ENCODE results near the gene PACSIN3. TPM values are rescaled to one million over a fixed set of nuclear protein-coding genes. Genes with fewer than 3 reads are reported as not detected.
A peak's percentile ranks its signal among the peaks of the same experiment; 100 is the strongest.

The PACSIN3 gene
- total and polyA plus RNA-seq, 2 of the 13 experiments (the other 11 are each of a cell fraction or from before 2014, with no cell fraction given) = 47.9 to 93.3 TPM

DNA sequence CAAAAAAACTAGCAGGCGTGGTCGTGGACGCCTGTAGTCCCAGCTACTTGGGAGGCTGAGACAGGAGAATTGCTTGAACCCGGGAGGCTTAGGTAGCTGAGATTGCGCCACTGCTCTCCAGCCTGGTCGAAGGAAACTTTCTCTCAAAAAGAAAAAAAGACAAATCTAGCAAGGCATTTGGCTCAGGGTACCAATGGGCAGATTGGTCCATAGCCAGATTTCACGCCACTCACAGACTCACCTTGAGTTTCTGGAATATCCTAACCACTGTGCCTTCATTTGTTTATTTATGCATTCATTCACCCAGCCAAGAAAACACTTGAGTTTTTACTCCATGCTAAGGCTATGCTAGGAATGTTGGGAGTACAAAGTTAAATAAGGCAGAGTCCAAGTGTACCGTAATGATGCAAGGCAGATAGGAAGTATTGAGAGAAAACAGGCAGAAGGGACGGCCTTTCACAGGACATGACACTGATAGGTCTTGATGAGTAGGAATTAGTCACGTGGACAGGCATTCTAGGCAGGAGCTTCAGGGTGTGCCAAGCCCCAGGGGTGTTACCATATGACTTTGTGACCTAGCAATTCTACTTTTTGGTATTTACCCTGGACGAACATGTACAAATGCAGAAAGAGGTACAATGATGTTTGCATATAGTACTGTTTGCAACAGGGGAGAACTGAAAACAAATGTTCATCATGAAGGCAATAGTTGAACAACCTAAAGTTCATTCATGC is 3.0 kb upstream of the PACSIN3 start (continued):
- TF ChIP-seq, protein P1, sequence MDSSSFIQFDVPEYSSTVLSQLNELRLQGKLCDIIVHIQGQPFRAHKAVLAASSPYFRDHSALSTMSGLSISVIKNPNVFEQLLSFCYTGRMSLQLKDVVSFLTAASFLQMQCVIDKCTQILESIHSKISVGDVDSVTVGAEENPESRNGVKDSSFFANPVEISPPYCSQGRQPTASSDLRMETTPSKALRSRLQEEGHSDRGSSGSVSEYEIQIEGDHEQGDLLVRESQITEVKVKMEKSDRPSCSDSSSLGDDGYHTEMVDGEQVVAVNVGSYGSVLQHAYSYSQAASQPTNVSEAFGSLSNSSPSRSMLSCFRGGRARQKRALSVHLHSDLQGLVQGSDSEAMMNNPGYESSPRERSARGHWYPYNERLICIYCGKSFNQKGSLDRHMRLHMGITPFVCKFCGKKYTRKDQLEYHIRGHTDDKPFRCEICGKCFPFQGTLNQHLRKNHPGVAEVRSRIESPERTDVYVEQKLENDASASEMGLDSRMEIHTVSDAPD (CRISPR knock-in tag; IDR thresholded peaks at IDR 0.05) = 0 out of 2 replicates have a peak, but pooled peaks have one; percentile 66
- TF ChIP-seq, protein P2, sequence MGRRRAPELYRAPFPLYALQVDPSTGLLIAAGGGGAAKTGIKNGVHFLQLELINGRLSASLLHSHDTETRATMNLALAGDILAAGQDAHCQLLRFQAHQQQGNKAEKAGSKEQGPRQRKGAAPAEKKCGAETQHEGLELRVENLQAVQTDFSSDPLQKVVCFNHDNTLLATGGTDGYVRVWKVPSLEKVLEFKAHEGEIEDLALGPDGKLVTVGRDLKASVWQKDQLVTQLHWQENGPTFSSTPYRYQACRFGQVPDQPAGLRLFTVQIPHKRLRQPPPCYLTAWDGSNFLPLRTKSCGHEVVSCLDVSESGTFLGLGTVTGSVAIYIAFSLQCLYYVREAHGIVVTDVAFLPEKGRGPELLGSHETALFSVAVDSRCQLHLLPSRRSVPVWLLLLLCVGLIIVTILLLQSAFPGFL (CRISPR knock-in tag; IDR thresholded peaks at IDR 0.05) = no peak
- no peak for TF ChIP-seq SCMH1 (CRISPR knock-in tag; IDR thresholded peaks at IDR 0.05; ENCODE audit: borderline replicate concordance)
- TF ChIP-seq, protein P3, sequence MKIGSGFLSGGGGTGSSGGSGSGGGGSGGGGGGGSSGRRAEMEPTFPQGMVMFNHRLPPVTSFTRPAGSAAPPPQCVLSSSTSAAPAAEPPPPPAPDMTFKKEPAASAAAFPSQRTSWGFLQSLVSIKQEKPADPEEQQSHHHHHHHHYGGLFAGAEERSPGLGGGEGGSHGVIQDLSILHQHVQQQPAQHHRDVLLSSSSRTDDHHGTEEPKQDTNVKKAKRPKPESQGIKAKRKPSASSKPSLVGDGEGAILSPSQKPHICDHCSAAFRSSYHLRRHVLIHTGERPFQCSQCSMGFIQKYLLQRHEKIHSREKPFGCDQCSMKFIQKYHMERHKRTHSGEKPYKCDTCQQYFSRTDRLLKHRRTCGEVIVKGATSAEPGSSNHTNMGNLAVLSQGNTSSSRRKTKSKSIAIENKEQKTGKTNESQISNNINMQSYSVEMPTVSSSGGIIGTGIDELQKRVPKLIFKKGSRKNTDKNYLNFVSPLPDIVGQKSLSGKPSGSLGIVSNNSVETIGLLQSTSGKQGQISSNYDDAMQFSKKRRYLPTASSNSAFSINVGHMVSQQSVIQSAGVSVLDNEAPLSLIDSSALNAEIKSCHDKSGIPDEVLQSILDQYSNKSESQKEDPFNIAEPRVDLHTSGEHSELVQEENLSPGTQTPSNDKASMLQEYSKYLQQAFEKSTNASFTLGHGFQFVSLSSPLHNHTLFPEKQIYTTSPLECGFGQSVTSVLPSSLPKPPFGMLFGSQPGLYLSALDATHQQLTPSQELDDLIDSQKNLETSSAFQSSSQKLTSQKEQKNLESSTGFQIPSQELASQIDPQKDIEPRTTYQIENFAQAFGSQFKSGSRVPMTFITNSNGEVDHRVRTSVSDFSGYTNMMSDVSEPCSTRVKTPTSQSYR (CRISPR knock-in tag; IDR thresholded peaks at IDR 0.05; ENCODE audit: borderline replicate concordance) = peak; percentile 63; the same call in 1 of the 2 replicates
- TF ChIP-seq EZH2 (conservative IDR thresholded peaks at IDR 0.05; ENCODE audit: low read depth, low read length) = no peak
- TF ChIP-seq EP300 (IDR thresholded peaks at IDR 0.05; ENCODE audit: low read depth in 2 of 2, low read length in 2 of 2) = peak; percentile 64 to 90; a peak in 3 of 4 replicates
- peak; percentile 89 for TF ChIP-seq EP300 (CRISPR knock-in tag; IDR thresholded peaks at IDR 0.05; ENCODE audit: borderline replicate concordance)
- TF ChIP-seq ZNF20 (CRISPR knock-in tag; IDR thresholded peaks at IDR 0.05) = no peak
- TF ChIP-seq RBM22 (optimal IDR thresholded peaks at IDR 0.05; ENCODE audit: low read length) = no peak
- TF ChIP-seq KMT2A (CRISPR knock-in tag; IDR thresholded peaks at IDR 0.05) = no peak
- TF ChIP-seq TFDP2 (CRISPR knock-in tag; IDR thresholded peaks at IDR 0.05) = 0 out of 2 replicates have a peak, but pooled peaks have one; percentile 20
- no peak for TF ChIP-seq LRRFIP1 (CRISPR knock-in tag; conservative IDR thresholded peaks at IDR 0.05)
- TF ChIP-seq, protein P4, sequence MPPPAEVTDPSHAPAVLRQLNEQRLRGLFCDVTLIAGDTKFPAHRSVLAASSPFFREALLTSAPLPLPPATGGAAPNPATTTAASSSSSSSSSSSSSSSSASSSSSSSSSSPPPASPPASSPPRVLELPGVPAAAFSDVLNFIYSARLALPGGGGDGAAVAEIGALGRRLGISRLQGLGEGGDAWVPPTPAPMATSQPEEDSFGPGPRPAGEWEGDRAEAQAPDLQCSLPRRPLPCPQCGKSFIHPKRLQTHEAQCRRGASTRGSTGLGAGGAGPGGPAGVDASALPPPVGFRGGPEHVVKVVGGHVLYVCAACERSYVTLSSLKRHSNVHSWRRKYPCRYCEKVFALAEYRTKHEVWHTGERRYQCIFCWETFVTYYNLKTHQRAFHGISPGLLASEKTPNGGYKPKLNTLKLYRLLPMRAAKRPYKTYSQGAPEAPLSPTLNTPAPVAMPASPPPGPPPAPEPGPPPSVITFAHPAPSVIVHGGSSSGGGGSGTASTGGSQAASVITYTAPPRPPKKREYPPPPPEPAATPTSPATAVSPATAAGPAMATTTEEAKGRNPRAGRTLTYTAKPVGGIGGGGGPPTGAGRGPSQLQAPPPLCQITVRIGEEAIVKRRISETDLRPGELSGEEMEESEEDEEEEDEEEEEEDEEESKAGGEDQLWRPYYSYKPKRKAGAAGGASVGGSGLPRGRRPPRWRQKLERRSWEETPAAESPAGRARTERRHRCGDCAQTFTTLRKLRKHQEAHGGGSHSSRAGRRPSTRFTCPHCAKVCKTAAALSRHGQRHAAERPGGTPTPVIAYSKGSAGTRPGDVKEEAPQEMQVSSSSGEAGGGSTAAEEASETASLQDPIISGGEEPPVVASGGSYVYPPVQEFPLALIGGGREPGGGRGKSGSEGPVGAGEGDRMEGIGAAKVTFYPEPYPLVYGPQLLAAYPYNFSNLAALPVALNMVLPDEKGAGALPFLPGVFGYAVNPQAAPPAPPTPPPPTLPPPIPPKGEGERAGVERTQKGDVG (CRISPR knock-in tag; IDR thresholded peaks at IDR 0.05; ENCODE audit: borderline replicate concordance) = no peak
- no peak for TF ChIP-seq RFXAP (CRISPR knock-in tag; IDR thresholded peaks at IDR 0.05; ENCODE audit: borderline replicate concordance)
- TF ChIP-seq MAF1 (CRISPR knock-in tag; IDR thresholded peaks at IDR 0.05; ENCODE audit: borderline replicate concordance) = no peak
